HG02973 (cell line): ENCODE data around the gene RPP30.

Source experiments
- ATAC-seq: cut with Tn5 transposase; IDR thresholded peaks from one replicate; pipeline ENCODE4 v1.9.1; 2021; ENCODE audit warnings: moderate library complexity; ENCODE audit not compliant: unreplicated experiment

RPP30 gene

DNA sequence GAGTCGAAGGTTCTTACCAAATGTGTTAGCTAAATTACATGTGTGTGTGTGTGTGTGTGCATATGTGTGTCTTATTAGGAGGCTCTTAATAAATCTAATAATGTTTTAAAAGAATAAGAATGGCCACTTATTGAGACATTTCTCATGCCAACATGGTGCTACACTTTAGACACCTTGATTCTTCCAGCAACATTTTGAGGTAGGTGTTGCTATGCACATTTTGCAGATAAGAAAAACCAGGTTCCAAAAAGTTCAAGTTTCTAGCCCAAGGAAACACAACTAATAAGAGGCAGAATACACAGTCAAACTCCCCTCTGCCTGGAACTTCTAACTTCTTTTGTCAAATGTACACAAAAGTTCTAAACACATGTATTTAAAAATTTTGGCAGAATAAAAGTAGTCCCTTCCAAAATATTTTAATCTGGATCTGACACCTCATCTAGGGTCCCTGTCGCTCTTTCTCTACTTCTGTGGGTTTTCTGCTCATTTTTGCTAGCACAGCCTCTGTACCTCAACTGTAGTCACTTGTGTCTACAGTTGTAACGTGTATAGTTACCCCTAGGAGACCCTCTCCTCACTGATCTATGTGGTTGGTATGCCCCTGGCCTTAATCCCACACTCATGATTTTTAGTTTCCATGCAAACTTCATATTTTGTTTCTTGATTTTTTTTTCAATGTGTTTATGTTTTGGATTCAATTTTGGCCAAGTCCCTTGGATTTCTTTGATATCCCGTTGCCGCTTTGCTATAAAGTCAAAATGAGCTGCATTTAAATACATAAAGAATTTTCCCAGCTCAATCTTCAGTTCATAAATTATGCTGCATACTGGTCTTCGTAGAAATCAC lies 44.8 kb downstream of the RPP30 start:
- no peak for ATAC-seq

DNA sequence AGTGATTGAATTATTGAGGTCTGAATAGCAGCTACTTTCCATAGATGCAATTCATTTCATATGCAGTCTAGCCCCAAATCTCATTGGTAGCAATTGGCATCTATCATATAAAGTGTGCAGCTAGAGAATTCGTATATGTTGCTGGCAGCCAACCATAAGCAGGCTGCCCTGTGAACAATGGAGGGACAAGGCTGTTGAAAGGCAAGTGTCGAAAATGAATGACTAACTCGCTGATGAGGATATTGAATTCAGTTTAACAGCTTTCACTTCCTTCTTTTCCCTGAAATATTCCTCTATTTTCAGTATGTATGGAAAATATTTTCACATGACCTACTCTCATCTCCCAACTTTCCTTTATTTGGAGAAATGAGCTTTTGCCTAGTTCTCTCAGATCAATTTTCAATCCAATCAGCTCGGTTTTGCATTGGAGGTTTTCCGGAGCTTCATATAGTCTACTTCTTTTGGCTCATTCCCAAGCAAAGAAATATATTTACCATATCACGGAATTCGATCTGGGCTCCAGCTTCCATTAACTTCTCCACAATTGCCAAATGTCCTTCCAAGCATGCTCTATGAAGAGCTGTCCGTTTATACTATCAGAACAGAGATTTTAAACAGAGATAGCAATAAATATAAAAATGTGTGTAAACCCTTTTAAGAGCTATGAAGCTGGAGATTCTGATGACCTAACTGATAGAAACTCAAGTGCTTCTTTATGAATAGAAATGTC lies 45.6 kb downstream of the RPP30 start:
- no peak for ATAC-seq

DNA sequence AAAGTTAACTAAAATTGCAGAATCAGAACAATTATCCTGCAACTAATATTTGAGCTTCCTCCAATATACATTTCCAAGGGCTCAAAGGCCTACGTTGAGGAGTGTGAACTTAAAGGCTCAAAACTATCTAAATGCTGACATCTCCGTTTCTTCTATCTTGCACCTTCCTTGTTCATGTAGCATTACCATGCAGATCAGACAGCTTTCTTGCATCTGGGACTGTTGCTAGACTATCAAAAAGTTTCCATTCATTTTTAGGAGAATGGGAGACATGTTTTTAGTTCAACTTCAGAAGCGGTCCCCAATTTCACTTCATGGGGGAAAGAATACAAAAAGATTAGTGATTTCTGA lies 46.2 kb downstream of the RPP30 start:
- ATAC-seq, result no peak

DNA sequence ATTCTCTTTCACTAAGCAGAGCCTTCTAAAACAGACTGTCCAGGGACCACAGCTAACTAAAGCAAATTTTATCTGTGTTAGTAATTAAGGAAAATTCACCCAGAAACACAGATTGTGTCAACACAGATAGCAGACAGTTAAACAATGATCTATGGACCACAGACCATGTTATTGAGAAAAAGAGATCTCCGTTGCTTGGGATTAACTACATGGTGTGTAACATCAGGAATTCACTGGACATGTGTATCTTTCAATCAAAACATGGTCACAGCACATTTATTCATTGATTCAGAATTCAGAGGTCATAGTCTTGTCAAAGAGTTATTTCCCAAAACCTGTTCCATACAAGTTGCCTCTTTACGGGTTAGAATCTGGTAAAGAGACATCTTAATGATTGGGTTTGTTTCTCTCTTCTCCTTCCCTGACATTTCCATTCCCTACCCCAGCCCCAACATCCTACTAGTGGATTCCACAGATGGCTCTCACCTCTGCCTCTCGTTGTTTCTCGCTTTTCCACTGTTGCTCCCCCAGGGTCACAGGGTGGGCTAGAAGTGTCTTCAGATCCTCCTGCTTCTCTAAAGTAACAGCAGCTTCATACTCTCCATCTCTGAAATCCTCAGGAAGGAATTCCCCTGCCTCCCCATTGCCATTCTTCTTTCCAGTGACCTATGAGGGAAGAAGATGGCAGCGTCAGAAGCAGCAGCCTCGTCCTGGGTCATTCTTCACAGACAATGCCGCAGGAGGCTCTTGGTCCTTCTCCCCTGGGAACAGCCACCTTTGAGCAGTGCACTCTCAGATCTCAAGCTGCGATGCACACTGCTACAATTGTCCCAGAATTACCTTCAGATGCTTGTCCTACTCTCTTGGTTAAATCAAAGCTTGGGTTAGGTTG lies 48.2 kb downstream of the RPP30 start:
- ATAC-seq, result no peak

DNA sequence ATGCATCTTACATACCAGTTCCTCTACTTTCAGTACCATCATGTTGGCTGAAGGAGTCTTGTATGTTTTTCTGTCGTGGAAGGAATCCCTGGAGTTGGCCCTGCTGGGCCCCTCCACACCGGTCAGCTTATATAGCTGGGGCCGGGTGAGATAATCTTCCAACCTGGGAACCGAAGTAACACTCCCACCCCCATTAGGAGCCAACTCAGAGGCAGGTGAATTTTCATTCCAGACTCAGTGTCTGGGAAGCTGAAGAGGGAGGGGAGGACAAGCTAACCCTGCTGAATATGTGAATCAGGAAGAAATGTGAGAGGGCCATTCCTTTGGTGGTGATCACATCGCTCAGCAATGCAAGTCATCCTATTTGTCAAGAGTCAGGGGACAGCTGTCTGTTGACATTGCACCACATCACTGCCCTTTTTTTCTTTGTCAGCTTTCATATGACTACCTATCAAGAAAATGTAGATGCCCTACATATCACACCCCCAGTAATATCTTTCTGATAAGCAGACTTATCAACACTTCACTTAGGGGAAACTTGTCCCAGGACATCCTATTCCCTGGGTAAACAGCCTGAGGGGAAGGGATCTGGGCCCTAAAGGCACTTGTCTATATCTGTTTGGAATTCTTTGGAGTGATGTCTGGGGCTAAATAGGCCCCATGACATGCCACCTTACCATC lies 49.4 kb downstream of the RPP30 start, which contains the start of gene ANKRD1:
TSS of gene ANKRD1 (minus strand) at position 102 of the 681 bp plus-strand sequence. CDS start at position 42, 60 bp downstream.
- ATAC-seq, result no peak

DNA sequence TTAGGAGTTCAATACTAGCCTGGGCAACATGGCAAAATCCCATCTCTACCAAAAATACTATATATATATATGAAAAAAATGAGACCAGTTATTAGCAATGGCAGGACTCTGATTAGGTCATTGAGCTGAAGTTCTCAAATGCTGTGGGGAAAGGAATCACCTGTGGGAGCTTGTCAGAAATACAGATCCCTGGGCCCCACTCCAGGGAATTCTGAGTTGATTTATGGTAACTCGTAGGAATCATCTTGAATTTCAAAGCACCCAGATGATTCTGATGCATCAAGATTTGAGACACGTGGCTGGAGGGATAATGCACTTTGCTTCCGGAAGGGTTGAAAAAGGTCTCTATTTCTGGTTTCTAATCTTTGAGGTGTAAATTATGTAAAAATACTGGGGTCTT lies 50.1 kb downstream of the RPP30 start:
- ATAC-seq, result no peak

DNA sequence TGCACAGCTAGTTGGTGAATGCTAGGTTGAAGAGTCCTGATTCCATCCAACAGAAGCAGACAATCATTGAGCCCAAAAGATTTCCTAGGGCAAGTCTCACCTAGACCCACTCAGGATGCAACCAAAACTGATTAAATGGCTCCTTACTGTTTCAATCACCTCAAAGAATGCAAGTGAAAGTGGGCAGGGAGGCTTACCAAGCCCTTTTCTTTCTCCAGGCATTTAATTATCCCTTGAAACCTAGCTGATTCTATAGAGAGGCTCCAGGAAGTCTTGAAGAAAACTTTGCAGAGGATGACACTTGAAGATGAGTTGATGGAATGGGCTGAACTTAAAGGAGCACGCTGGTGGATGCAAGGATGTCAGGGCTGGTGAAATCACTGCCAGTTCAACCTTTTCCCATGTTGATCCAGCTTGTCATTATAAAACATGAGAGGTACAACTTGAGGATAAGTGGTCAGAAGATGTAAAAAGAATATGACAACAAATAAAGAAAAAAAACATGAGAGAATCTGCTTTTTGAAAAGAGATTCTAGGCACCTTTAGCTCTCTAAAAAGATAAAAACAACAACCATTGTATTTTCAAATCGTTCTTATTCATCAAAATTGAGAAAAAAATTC lies 51.4 kb downstream of the RPP30 start:
- no peak for ATAC-seq

DNA sequence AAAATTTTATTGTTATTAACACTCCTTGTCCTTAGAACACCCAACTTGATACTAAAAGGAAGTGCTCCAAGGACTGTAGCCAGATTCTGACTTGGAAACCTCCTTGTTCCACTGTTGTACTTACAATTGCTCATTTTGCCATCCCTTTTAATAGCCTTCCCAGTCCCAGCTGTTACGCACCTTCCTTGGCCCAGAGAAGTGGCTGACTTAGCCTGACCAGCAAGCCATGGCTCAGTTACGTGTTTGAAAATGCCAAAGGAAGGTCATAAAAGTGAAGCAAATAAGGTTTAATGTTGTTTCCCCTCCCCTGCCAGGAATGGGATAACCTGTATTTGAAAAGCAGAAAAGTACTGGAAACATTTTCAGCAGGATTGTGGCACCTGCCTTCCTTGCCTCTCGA lies 52.8 kb downstream of the RPP30 start:
- ATAC-seq, result no peak

DNA sequence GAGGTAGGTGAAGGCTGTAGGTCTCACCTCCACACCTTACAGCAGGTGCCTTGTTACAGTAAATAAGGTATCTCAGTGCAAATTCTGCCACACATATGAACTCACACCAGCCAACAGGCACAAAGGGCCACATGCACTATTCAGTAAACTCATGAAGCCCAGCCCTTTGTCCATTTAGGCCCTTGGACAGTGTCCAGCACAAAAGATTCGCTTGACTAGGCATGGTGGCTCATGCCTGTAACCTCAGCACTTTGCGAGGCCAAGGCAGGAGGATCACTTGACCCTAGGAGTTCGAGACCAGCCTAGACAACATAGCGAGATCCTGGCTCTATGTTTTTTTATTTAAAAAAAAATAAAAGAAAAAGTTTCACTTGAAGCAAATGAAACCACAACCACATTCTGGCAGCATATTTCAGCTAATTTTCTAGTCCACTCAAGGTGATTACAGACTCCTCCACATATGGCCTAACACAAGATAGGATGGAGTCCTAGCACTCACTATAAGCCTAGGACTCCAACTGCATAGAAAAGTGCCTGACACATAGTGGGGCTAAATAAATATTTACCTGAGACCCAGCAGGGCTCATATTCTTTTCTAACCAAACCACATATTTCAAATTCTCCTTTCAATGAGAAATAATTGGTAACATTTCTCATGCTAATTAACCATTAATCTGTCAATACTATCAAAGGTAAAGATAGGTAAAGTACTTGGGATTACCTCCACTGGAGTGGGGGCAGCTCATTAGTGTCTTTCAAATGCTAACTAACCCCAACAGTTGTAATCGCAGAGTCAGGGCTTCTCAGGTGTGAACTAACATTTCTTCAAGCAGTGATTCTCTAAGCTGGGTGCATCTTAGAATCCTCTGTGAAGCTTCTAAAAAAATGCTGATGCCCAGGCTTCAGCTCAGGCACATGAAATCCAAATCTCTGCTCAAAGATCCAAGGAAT lies 53.6 kb downstream of the RPP30 start:
- ATAC-seq, result no peak

DNA sequence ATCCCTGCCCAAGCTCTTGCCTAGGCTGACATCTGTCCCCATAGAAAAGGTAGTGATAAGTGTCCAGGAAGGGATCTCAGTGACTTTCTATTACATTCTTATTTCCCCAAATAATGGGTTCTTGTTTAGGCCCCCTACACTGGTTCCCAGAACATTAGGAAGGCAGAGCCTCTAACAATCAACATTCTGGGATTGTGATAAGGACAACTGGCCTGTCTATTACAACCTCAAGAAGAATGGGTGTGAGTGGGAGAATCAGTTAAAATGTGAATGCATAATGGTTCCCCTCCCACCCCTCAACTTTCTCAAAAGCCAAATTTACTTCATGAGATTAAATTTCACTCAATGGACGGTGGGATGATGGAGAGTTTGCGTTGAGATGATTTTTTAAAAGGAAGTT lies 55.5 kb downstream of the RPP30 start:
- ATAC-seq, result no peak

DNA sequence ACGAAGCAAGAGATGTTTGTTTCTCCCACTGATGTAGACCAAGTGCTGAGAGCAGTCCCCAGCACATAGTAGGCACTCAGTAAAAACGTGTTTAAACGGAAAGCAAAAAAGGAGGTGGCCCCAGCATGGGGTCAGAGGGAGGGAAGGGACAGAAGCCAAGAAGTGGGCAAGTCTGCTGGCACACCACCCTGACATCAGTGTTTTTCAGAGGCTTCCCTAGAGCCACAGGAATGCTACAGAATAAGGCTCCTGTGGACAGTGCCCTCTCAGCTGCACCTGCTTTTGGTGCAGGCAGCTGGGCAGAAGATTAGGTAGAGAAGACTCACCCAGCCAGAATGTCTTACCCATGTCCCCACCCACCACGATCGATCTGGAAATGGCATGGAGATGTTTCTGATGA lies 57.4 kb downstream of the RPP30 start:
- ATAC-seq, result no peak

DNA sequence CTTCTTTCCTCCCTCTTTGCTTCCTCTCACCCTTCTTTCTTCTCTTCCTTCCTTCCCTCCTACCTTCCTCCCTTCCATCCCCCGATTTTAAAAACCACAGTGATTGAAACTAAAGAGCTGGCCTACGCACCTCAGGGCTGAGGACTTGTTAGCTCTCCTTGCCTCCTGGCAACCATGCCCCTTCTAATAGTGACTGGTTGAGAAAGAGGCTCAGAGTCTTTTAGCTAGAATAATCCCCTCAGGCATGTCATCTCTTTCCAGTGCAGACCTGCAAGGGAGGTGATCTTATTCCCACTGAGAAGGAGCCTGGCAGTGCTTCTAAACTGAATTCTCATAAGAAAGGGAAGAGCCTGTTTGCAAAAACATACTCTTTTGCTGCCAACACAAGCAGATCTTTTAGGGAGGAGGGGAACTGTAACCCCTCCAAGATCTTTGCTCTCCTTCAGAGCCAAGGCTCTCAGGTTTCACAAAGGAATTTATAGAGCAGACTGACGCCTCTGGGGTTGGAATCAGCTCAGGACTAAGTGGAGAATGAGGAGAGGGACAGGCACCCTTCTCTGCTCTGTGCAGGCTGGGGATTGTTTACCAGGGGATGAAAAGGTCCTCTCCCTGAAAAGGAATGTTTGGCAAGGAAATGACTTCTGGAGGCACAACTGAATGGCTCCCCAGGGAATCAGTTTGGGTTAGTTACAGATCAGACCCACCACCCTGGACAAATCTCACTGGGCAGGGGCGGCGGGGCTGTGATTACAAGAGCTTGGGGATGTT lies 58.5 kb downstream of the RPP30 start:
- no peak for ATAC-seq

DNA sequence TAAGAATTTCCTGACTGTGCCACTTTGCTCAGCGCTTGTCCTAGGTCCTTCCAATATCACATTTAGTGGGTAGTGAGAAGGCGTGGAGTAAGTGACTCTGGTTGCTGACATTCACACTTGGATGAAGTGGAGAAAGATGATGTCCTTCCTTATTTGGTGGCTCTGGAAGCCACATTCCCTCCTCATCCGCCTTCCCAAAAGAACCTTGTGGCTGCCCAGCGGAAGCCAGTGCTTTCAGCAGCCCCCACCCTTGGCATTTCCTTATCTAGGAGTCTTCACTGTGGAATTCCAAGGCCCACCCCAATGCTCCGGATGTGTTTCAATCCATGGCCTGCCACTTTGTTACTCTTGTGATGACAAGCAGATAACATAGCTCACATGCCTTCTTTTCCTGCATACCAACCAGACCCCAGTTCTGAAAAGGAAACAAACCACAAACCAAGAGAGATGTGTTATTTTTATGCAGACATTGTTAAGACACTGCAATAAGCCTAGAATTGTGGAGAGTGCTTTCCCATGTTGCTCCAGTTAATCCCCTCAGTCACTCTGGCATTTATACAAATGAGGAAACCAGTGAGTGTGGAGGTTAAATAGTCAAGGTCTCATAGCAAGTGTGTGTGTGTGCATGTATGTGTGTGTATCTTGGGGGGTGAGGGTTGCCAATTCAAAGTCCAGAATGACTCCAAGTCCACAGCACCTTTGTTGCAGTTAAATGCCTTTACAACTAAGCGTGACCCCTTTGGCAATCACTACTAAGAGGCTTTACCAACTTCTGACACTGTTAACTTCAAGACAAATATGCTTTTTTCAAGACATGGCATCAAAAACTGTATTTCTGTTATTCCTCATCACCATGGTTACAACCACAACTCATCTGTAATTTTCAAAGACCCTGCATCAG lies 59.4 kb downstream of the RPP30 start:
- no peak for ATAC-seq

DNA sequence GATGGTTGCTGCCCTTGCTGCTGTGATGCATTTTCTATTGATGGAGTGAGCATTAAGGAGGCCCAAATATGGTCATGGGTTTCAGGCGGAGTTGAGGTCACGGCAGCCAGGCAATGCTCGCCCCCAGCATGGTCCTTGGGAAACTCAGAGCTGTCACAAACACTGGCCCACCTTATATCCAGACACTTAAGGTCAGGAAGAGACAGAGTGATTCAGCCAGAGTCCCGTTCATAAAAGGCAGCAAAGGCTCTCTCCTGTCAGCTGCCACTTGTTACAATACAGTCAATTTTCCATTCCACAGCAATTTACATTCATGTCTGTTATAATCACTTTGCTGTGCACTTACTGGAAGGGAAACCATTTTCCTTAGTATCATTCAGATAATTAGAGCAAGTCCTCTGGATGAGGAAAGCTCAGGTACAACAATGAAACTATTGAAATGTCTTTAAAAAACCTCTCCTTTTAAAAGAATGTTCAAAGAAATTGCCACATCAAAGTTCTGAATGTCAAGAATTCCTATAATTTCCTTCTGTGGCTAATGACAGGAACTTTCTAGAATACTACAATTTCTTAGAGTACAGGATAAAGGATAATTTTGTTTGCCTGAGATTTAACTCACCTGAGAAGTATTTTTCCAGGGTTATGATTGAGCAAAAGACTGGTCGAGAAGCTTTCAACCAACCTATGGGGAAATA lies 64.0 kb downstream of the RPP30 start:
- ATAC-seq, result no peak

DNA sequence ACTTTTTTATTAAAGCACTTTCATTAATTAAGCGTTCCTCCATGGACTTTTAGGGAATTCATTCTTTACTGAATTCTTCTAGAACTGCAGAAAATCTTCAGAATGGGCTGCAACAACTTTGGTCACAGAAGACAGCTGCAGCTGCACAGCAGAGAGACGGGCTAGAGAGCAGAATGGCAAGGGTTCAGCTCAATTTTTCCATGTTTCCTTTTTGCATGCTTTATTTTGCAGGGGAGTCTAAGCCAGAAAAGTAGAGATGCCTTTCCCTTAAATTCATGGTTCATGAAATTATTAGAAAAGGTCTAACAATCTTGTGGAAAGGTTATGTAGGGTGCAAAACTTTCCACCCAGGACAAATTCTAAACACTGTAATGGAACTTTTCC lies 64.5 kb downstream of the RPP30 start:
- ATAC-seq, result no peak

DNA sequence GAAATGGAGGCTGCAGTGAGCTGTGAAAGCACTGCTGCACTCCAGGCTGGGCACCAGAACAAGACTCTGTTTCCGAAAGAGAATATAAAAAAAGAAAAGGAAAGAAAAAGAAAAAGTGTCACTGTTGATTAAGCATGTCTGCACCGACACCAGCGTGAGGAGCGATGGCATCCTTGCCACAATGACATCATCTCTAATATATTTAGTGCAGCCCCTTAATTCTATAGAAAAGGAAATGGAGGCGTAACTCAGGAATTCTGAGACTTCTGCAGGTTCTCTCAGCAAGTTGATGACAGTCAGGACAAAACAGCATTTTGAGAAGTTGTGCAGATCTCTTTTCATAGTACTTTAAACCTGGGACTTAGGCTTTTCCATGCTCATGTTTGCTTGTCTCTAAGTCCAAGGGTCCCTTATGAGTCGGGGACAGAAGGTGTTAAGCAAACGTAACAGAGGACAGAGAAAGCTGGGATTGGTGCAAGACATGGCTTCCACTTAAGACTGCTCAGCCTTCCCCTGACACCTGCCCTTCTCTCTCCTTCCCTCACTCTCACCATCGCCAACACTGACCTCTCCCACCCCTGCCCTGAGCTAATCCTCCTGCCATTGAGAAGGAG lies 66.0 kb downstream of the RPP30 start:
- ATAC-seq, result no peak

DNA sequence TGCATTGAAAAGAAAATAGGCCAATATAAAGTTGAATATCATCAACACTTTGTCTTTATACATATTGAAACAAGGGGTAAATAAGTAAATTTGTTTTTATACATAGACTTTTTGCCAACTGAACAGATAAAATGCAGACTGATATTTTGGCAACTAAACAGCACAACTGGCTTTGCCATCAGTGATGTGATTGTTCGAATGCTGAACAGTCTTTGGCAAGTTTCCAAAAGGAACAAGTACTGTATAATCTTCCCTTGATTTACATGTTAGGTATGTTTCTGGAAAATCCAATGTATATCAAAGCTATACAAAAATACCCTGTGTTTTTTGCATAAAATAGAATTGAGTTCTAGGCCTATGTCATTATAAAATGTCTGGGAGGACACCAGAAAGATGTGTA lies 67.3 kb downstream of the RPP30 start:
- ATAC-seq, result no peak
